H1 (cell line): Measurements from ENCODE around the gene ALPI.
"Not testable (repeated sequence)": the region's sequence is repeated elsewhere in the genome, so short reads cannot be mapped to it uniquely, and the experiment has no call there.

Experiments used
- ATF2 ChIP-seq: IDR thresholded peaks from 2 replicates; pipeline ENCODE4 v1.6.1; 2012; ENCODE audit warnings: low read length, inconsistent platforms
- ATF3 ChIP-seq: IDR thresholded peaks from 2 replicates; pipeline ENCODE4 v1.6.1; 2011; ENCODE audit warnings: low read depth, mild to moderate bottlenecking, low read length; ENCODE audit not compliant: insufficient read depth
- CHD2 ChIP-seq: IDR thresholded peaks from 2 replicates; pipeline ENCODE4 v1.6.1; 2012; ENCODE audit warnings: low read length, improper control_type of control experiment
- CTCF ChIP-seq, 3 experiments: IDR thresholded peaks; 1 replicate in 2 of 3; 2 replicates in 1 of 3; pipeline versions ENCODE4 v1.5.1 to v1.6.1; 2011; ENCODE audit warnings: low read length in 3 of 3, mild to moderate bottlenecking in 3 of 3, inconsistent platforms in 2 of 3, low read depth in 1 of 3, moderate library complexity in 1 of 3; ENCODE audit not compliant: insufficient read depth in 1 of 3; ENCODE audit errors: control extremely low read depth in 1 of 3
- EP300 ChIP-seq, 2 experiments: IDR thresholded peaks; 1 replicate in 1 of 2; 2 replicates in 1 of 2; pipeline ENCODE4 v1.6.1; 2011 to 2012; ENCODE audit warnings: low read depth in 2 of 2, low read length in 2 of 2, mild to moderate bottlenecking in 2 of 2, borderline replicate concordance in 1 of 2, inconsistent platforms in 1 of 2, moderate library complexity in 1 of 2
- EZH2 ChIP-seq: fragments of 200-600 bp; sonication (generic); IDR thresholded peaks from 2 replicates; pipeline ENCODE4 v1.7.1; 2012; ENCODE audit warnings: low read depth, mild to moderate bottlenecking, moderate library complexity, low read length, inconsistent platforms; ENCODE audit not compliant: severe bottlenecking
- HDAC2 ChIP-seq, 2 experiments: fragments of 300-600 bp in 1 of 2; sonication (generic) in 1 of 2; IDR thresholded peaks; 2 replicates each; pipeline ENCODE4 v1.6.1; 2011 to 2012; ENCODE audit warnings: low read depth in 2 of 2, low read length in 2 of 2, mild to moderate bottlenecking in 2 of 2, moderate library complexity in 2 of 2, borderline replicate concordance in 1 of 2, inconsistent platforms in 1 of 2
- KDM1A ChIP-seq: fragments of 200-600, 300-600 bp; sonication (generic); IDR thresholded peaks from 2 replicates; pipeline ENCODE4 v1.7.1; 2016; ENCODE audit warnings: mild to moderate bottlenecking, low read length, borderline replicate concordance
- POLR2A ChIP-seq, 2 experiments: IDR thresholded peaks; 1 replicate in 1 of 2; 2 replicates in 1 of 2; pipeline ENCODE4 v1.6.1; 2011; ENCODE audit warnings: low read depth in 2 of 2, low read length in 2 of 2, mild to moderate bottlenecking in 2 of 2; ENCODE audit errors: control extremely low read depth in 1 of 2
- POLR2AphosphoS5 ChIP-seq: IDR thresholded peaks from 2 replicates; pipeline ENCODE4 v1.6.1; 2011; ENCODE audit warnings: low read depth, low read length
- RAD21 ChIP-seq, 2 experiments: IDR thresholded peaks in 1 of 2; conservative IDR thresholded peaks in 1 of 2; 2 replicates each; pipeline ENCODE4 v1.6.1; 2011; ENCODE audit warnings: low read depth in 2 of 2, low read length in 2 of 2, improper control_type of control experiment in 1 of 2, inconsistent platforms in 1 of 2, mild to moderate bottlenecking in 1 of 2, moderate library complexity in 1 of 2
- SP2 ChIP-seq: IDR thresholded peaks from 2 replicates; pipeline ENCODE4 v1.6.1; 2012; ENCODE audit warnings: mild to moderate bottlenecking, low read length, inconsistent platforms
- SRF ChIP-seq: IDR thresholded peaks from 2 replicates; pipeline ENCODE4 v1.6.1; 2011; ENCODE audit warnings: mild to moderate bottlenecking, low read depth, low read length, moderate library complexity

- TF ChIP-seq EP300 (IDR thresholded peaks at IDR 0.05; ENCODE audit: borderline replicate concordance in 1 of 2, low read depth in 2 of 2, low read length in 2 of 2); ATF3; POLR2AphosphoS5; EZH2; CTCF (IDR thresholded peaks at IDR 0.05; ENCODE audit: control extremely low read depth in 1 of 3, insufficient read depth in 1 of 3, low read depth in 1 of 3, low read length in 3 of 3); CHD2; KDM1A; SP2; POLR2A (IDR thresholded peaks at IDR 0.05; ENCODE audit: control extremely low read depth in 1 of 2, low read depth in 2 of 2, low read length in 2 of 2); HDAC2 (IDR thresholded peaks at IDR 0.05; ENCODE audit: borderline replicate concordance in 1 of 2, low read depth in 2 of 2, low read length in 2 of 2); ATF2; RAD21 (IDR thresholded peaks at IDR 0.05 in 1 of 2, conservative IDR thresholded peaks at IDR 0.05 in 1 of 2; ENCODE audit: low read depth in 2 of 2, low read length in 2 of 2); SRF: not testable (repeated sequence)
Measured at GRCh38 chr2:232408269-232408668, 47.7 kb upstream of the ALPI start.
